HEK293 (cell line): ENCODE data around the gene SDC3.

ENCODE experiments used
- CTCF ChIA-PET: fragments of 350-600 bp; formaldehyde crosslinking; extraction: SDS; loops from one replicate; lab custom pipeline; 2021; ENCODE audit warnings: antibody characterized with exemption; lab: Yijun Ruan, JAX
- POLR2A ChIA-PET: fragments of 300-600 bp; formaldehyde crosslinking; extraction: SDS; loops from one replicate; lab custom pipeline; 2020; ENCODE audit warnings: antibody characterized with exemption, inconsistent platforms; lab: Yijun Ruan, JAX
- H3K27ac ChIP-seq: fragments of 200-500 bp; sonication (Bioruptor generic); 2 replicates; pipeline ENCODE4 v1.5.1; 2014; ENCODE audit warnings: low read depth, low read length, control low read depth, inconsistent platforms; ENCODE audit errors: extremely low read depth
- H3K36me3 ChIP-seq, 2 experiments: fragments of 200-500 bp in 1 of 2; sonication (Bioruptor generic) in 1 of 2; 1 replicate in 1 of 2; 2 replicates in 1 of 2; pipeline ENCODE4 v1.5.1; 2014 to 2017; ENCODE audit warnings: inconsistent platforms in 2 of 2, low read length in 2 of 2; ENCODE audit not compliant: control insufficient read depth in 2 of 2, insufficient read depth in 1 of 2
- H3K4me1 ChIP-seq: fragments of 200-500 bp; sonication (Bioruptor generic); 2 replicates; pipeline ENCODE4 v1.5.1; 2014; ENCODE audit warnings: mild to moderate bottlenecking, low read length, inconsistent platforms; ENCODE audit not compliant: control insufficient read depth, insufficient read depth
- H3K4me3 ChIP-seq: 2 replicates; pipeline ENCODE4 v1.5.1; 2011; ENCODE audit warnings: low read depth, mild to moderate bottlenecking, control low read depth, low read length, moderate library complexity
- H3K9me3 ChIP-seq: fragments of 200-500 bp; sonication (Bioruptor generic); 2 replicates; pipeline ENCODE4 v1.5.1; 2014; ENCODE audit warnings: low read depth, low read length, inconsistent platforms; ENCODE audit not compliant: control insufficient read depth, insufficient read depth
- EGR2 ChIP-seq: fragments of 450-650 bp; formaldehyde crosslinking; IDR thresholded peaks from 2 replicates; pipeline ENCODE4 v1.5.1; 2016; ENCODE audit warnings: low read depth, missing biosample characterization, missing genetic modification characterization
- KLF1 ChIP-seq: fragments of 450-650 bp; formaldehyde crosslinking; IDR thresholded peaks from 2 replicates; pipeline ENCODE4 v1.5.1; 2016; ENCODE audit warnings: missing biosample characterization, missing genetic modification characterization
- SCRT1 ChIP-seq: fragments of 450-650 bp; formaldehyde crosslinking; IDR thresholded peaks from 2 replicates; pipeline ENCODE4 v1.5.1; 2016; ENCODE audit warnings: missing biosample characterization, missing genetic modification characterization, borderline replicate concordance
- SCRT2 ChIP-seq: fragments of 450-650 bp; formaldehyde crosslinking; IDR thresholded peaks from 2 replicates; pipeline ENCODE4 v1.5.1; 2016; ENCODE audit warnings: missing biosample characterization, missing genetic modification characterization
- WT1 ChIP-seq: fragments of 450-650 bp; formaldehyde crosslinking; IDR thresholded peaks from 2 replicates; pipeline ENCODE4 v1.5.1; 2016; ENCODE audit warnings: missing biosample characterization, missing genetic modification characterization
- YY1 ChIP-seq: fragments of 450-650 bp; formaldehyde crosslinking; IDR thresholded peaks from 2 replicates; pipeline ENCODE4 v1.5.1; 2018; ENCODE audit warnings: missing biosample characterization, missing genetic modification characterization
- ZBTB20 ChIP-seq: fragments of 450-650 bp; formaldehyde crosslinking; IDR thresholded peaks from 2 replicates; pipeline ENCODE4 v1.5.1; 2016; ENCODE audit warnings: missing biosample characterization, missing genetic modification characterization
- ZBTB48 ChIP-seq: fragments of 450-650 bp; formaldehyde crosslinking; IDR thresholded peaks from 2 replicates; pipeline ENCODE4 v1.5.1; 2016; ENCODE audit warnings: missing biosample characterization, missing genetic modification characterization
- ZBTB7A ChIP-seq: fragments of 450-650 bp; formaldehyde crosslinking; IDR thresholded peaks from 2 replicates; pipeline ENCODE4 v1.5.1; 2016; ENCODE audit warnings: low read depth, missing biosample characterization, missing genetic modification characterization
- ZFP69B ChIP-seq: fragments of 450-650 bp; formaldehyde crosslinking; IDR thresholded peaks from 2 replicates; pipeline ENCODE4 v1.5.1; 2016; ENCODE audit warnings: missing biosample characterization, missing genetic modification characterization
- ZNF140 ChIP-seq: fragments of 450-650 bp; formaldehyde crosslinking; IDR thresholded peaks from 2 replicates; pipeline ENCODE4 v1.5.1; 2016; ENCODE audit warnings: missing biosample characterization, missing genetic modification characterization
- ZNF175 ChIP-seq: fragments of 450-650 bp; formaldehyde crosslinking; IDR thresholded peaks from 2 replicates; pipeline ENCODE4 v1.5.1; 2016; ENCODE audit warnings: missing biosample characterization, missing genetic modification characterization
- ZNF19 ChIP-seq: fragments of 450-650 bp; formaldehyde crosslinking; IDR thresholded peaks from 2 replicates; pipeline ENCODE4; 2016; ENCODE audit warnings: missing biosample characterization, missing genetic modification characterization, low read depth
- ZNF2 ChIP-seq: fragments of 450-650 bp; formaldehyde crosslinking; IDR thresholded peaks from 2 replicates; pipeline ENCODE4 v1.5.1; 2016; ENCODE audit warnings: missing biosample characterization, missing genetic modification characterization
- ZNF24 ChIP-seq: fragments of 450-650 bp; formaldehyde crosslinking; IDR thresholded peaks from 2 replicates; pipeline ENCODE4 v1.5.1; 2016; ENCODE audit warnings: missing biosample characterization, missing genetic modification characterization
- ZNF37A ChIP-seq: fragments of 450-650 bp; IDR thresholded peaks from 2 replicates; pipeline ENCODE4 v1.5.1; 2018; ENCODE audit warnings: missing biosample characterization, missing genetic modification characterization
- ZNF600 ChIP-seq: fragments of 450-650 bp; formaldehyde crosslinking; IDR thresholded peaks from 2 replicates; pipeline ENCODE4 v1.5.1; 2016; ENCODE audit warnings: missing biosample characterization, missing genetic modification characterization
- ZNF654 ChIP-seq: fragments of 450-650 bp; formaldehyde crosslinking; IDR thresholded peaks from 2 replicates; pipeline ENCODE4 v1.5.1; 2016; ENCODE audit warnings: low read depth, missing biosample characterization, missing genetic modification characterization
- TF ChIP-seq, protein P1 (sequence below): fragments of 450-650 bp; formaldehyde crosslinking; IDR thresholded peaks from 2 replicates; pipeline ENCODE4 v1.5.1; 2016; ENCODE audit warnings: missing biosample characterization, missing genetic modification characterization
- TF ChIP-seq, protein P2 (sequence below): sonication (generic); formaldehyde crosslinking; IDR thresholded peaks from 2 replicates; pipeline ENCODE4 v1.8.1; 2022; ENCODE audit warnings: mild to moderate bottlenecking, moderate library complexity, missing genetic modification reagents

The SDC3 gene

DNA sequence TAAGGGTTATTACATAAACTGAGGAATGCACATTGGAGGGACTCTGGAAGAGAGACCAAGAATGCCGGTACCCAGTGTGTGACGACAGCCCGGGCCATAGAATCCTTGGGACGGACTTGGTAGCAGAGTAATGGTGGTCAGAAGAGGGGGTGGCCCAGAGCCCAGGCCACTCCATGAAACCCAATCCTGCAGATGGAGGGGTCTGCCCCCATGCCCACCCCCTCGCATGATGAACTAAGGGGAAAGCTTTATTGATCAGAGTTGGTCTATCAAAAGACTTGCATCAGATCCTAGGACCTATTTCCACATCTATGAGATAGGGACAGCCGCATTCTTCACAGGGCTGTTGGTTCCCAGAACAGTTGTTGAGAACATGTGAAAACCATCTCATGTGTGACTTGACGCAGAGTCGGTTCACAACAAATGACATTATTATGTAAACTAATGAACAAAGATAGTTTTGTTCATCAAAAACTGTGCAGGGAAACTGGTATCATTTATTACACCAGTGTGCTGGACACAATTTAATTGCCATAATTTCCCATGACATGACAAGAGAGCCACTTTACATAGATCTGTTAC is 21.5 kb upstream of the SDC3 start:
- no peak overlapping the region for H3K4me3 ChIP-seq
- H3K9me3 ChIP-seq: no peaks in the 10 kb centered on the region
- peaks cover 4 to 42% of the 10 kb centered on the region in 2 experiments; a peak in 1 of 3 replicates for H3K36me3 ChIP-seq
- H3K27ac ChIP-seq: no peak overlapping the region
- TF ChIP-seq ZNF37A (tag by site-specific recombination) (no peak), ZFP69B (tag by site-specific recombination) (no peak), ZNF600 (tag by site-specific recombination) (peak; percentile 9; the same call in 1 of the 2 replicates), ZBTB20 (tag by site-specific recombination) (no peak)
- TF ChIP-seq, all 188 proteins: peak for 1
- ChIA-PET CTCF (interaction anchor here (0.5 to 7.5 kb wide), 8 partner anchors 11 to 1539 kb away, joined by 3 to 66 read pairs (median 10); partner anchors contain the start of gene PUM1), POLR2A (no interaction called here)
- no peaks in the 10 kb centered on the region for H3K4me1 ChIP-seq

DNA sequence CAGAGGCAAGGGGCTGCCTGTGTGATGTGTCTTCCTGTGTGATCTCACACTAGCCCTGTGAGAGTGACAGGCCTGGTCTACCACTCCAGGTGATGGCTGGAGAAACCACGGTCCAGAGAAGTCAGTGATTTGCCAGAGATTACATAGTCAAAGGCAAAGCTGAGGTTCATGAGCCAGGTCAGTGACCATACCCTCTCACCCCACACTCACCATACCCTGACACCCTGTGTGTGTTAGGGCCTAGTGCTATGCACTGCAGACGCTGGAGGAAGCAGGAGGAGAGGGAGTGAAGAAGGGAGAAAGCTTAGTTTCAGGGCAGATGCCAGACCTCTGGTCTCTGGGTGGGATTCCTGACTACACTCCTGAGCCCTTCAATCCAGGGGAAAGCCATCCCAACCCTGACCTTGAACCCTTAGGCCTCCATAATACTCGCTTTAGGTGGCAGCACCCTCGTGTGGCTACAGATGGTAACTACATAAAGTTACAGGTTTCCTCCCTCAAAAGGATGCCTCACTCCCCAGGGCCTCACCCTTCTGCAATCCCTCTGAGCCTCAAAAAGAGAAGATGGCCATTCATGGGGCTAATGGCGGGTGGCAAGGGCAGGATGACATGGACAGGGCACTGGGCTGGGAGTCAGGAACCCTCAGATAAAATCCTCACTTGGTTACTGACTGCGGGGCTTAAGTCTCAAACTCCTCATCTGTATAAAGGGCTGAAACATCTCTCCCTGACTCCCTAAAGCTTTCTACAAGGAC is 20.8 kb upstream of the SDC3 start:
- peaks cover 0 to 35% of the 10 kb centered on the region in 2 experiments; a peak in 1 of 3 replicates for H3K36me3 ChIP-seq
- no peaks in the 10 kb centered on the region for H3K4me1 ChIP-seq
- ChIA-PET CTCF (interaction anchor here (0.5 to 7.5 kb wide), 28 partner anchors 10 to 1539 kb away, joined by 3 to 66 read pairs (median 4); partner anchors contain the start of gene PUM1), POLR2A (interaction anchor here (1.0 kb wide), 1 partner anchor 146 kb away, joined by 3 read pairs; no protein-coding TSS in a partner anchor)
- no peak overlapping the region for H3K27ac ChIP-seq
- H3K9me3 ChIP-seq: no peaks in the 10 kb centered on the region
- TF ChIP-seq, protein P1, sequence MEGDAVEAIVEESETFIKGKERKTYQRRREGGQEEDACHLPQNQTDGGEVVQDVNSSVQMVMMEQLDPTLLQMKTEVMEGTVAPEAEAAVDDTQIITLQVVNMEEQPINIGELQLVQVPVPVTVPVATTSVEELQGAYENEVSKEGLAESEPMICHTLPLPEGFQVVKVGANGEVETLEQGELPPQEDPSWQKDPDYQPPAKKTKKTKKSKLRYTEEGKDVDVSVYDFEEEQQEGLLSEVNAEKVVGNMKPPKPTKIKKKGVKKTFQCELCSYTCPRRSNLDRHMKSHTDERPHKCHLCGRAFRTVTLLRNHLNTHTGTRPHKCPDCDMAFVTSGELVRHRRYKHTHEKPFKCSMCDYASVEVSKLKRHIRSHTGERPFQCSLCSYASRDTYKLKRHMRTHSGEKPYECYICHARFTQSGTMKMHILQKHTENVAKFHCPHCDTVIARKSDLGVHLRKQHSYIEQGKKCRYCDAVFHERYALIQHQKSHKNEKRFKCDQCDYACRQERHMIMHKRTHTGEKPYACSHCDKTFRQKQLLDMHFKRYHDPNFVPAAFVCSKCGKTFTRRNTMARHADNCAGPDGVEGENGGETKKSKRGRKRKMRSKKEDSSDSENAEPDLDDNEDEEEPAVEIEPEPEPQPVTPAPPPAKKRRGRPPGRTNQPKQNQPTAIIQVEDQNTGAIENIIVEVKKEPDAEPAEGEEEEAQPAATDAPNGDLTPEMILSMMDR (tag by site-specific recombination): peak; percentile 79; the same call in 1 of the 2 replicates
- peak; percentile 79 for TF ChIP-seq WT1
- TF ChIP-seq SCRT1 (tag by site-specific recombination): 0 out of 2 replicates have a peak, but pooled peaks have one; percentile 49
- peak; percentile 12; the same call in 1 of the 2 replicates for TF ChIP-seq YY1
- TF ChIP-seq ZNF24: no peak
- 0 out of 2 replicates have a peak, but pooled peaks have one; percentile 6 for TF ChIP-seq KLF1
- TF ChIP-seq ZNF654 (tag by site-specific recombination): peak; percentile 71
- no peak for TF ChIP-seq ZBTB7A (tag by site-specific recombination)
- no peak for TF ChIP-seq ZNF140 (tag by site-specific recombination)
- no peak for TF ChIP-seq EGR2 (tag by site-specific recombination)
- TF ChIP-seq ZBTB48: peak; percentile 54; the same call in 1 of the 2 replicates
- TF ChIP-seq ZNF19 (tag by site-specific recombination): no peak
- TF ChIP-seq, protein P2, sequence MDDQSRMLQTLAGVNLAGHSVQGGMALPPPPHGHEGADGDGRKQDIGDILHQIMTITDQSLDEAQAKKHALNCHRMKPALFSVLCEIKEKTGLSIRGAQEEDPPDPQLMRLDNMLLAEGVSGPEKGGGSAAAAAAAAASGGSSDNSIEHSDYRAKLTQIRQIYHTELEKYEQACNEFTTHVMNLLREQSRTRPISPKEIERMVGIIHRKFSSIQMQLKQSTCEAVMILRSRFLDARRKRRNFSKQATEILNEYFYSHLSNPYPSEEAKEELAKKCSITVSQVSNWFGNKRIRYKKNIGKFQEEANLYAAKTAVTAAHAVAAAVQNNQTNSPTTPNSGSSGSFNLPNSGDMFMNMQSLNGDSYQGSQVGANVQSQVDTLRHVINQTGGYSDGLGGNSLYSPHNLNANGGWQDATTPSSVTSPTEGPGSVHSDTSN (CRISPR knock-in tag): no peak
- peak; percentile 30; the same call in 1 of the 2 replicates for TF ChIP-seq ZNF600 (tag by site-specific recombination)
- TF ChIP-seq ZNF2: peak; percentile 78
- peak; percentile 73 for TF ChIP-seq SCRT2 (tag by site-specific recombination)
- TF ChIP-seq ZNF175 (tag by site-specific recombination): no peak
- no peak overlapping the region for H3K4me3 ChIP-seq
